Fibroblast of pulmonary artery (primary cell): ENCODE results near the gene MRPL42.
A peak's percentile ranks its signal among the peaks of the same experiment; 100 is the strongest.
"Not testable (repeated sequence)": the region's sequence is repeated elsewhere in the genome, so short reads cannot be mapped to it uniquely, and the experiment has no call there.

Experiments used
- DNase-seq: peaks from one replicate; pipeline ENCODE4 v3.0.0-alpha.2; 2010; ENCODE audit warnings: low read depth
- H3K4me3 ChIP-seq: replicated peaks from 2 replicates; pipeline ENCODE4 v1.5.1; 2011; ENCODE audit warnings: low read depth, mild to moderate bottlenecking, control low read depth, low read length, moderate library complexity
- CTCF ChIP-seq: IDR thresholded peaks from 2 replicates; pipeline ENCODE4 v1.5.1; 2011; ENCODE audit warnings: mild to moderate bottlenecking, control low read depth, low read length, inconsistent platforms; ENCODE audit errors: missing control alignments

MRPL42 gene

GRCh38 chr12:93497456-93497855 is 30.1 kb downstream of the MRPL42 start:
- no peak overlapping the region for H3K4me3 ChIP-seq
- TF ChIP-seq CTCF, result no peak
- DNase-seq, result no peak

- DNase-seq, H3K4me3 ChIP-seq: not testable (repeated sequence)
Measured at GRCh38 chr12:93498813-93499212, 31.5 kb downstream of the MRPL42 start.

- no peak for DNase-seq
- no peak for TF ChIP-seq CTCF
- H3K4me3 ChIP-seq, result no peak overlapping the region
Measured at GRCh38 chr12:93500201-93500600, 32.9 kb downstream of the MRPL42 start.

DNA sequence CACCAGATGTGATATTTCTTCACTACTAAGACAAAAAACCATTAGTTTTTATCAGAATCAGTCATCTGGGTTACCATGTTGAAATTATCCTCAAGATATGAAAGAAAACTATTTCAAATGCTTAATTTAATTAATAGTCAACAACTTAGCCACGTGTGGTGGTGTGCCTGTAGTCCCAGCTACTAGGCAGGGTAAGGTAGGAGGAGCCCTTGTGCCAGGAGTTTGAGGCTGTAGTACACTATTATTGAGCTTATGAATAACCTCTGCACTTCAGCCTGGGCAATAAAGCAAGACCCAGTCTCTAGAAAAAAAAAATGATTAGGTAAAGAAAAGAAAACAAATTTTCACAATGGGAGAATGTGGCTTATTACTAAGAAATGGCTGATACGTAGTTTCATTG is 33.4 kb downstream of the MRPL42 start:
- no peak for TF ChIP-seq CTCF
- H3K4me3 ChIP-seq, result no peak overlapping the region
- no peak for DNase-seq

GRCh38 chr12:93502802-93503623 is 35.7 kb downstream of the MRPL42 start:
- TF ChIP-seq CTCF, result peak; percentile 81
- peak; percentile 66 for DNase-seq
- no peak overlapping the region for H3K4me3 ChIP-seq

DNA sequence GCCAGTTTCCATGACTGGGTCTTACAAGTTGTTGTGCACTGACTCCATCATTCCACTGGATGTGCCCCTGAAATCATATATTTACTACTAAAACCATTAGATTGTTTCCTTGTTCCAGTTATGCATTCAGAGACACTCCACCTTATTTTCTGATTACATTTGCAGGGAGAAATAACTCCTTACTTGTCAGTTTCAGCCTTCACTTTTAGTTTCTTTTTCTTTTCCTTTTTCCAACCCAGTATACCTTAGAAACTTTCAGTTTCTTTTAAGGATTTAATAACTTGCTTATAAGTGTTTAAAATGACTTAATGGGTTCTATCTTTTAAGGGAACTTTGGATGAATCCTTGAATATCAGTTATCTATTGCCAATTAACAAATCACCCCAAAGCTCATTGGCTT is 39.9 kb downstream of the MRPL42 start:
- H3K4me3 ChIP-seq, result no peak overlapping the region
- no peak for TF ChIP-seq CTCF
- no peak for DNase-seq

DNA sequence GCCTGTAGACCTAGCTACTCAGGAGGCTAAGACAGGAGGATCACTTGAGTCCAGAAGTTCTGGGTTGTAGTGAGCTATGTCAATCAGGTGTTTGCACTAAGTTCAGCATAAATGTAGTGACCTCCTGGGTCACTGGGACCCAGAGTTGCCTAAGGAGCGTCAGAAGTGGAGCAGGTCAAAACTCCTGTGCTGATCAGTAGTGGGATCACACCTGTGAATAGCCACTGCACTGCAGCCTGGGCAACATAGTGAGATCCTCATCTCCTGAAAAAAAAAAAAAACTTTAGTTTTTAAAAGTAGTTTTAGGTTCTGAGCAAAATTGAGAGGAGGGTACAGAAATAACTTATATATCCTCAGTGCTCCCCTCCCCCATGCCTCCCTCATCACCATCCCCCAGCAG is 42.2 kb downstream of the MRPL42 start:
- H3K4me3 ChIP-seq, result no peak overlapping the region

More for the DNA sequence above, 42.2 kb downstream of the MRPL42 start:
- no peak for TF ChIP-seq CTCF
- DNase-seq, result no peak
